SHP77 treated with DMSO at 0.1 percent for 48 hours (cell line): Measurements from ENCODE around the gene PDE6B.
"Not testable (repeated sequence)": the region's sequence is repeated elsewhere in the genome, so short reads cannot be mapped to it uniquely, and the experiment has no call there.

Experiments
- DNase-seq: peaks from one replicate; lab custom pipeline; 2025; lab: John Stamatoyannopoulos, UW

The PDE6B gene

DNA sequence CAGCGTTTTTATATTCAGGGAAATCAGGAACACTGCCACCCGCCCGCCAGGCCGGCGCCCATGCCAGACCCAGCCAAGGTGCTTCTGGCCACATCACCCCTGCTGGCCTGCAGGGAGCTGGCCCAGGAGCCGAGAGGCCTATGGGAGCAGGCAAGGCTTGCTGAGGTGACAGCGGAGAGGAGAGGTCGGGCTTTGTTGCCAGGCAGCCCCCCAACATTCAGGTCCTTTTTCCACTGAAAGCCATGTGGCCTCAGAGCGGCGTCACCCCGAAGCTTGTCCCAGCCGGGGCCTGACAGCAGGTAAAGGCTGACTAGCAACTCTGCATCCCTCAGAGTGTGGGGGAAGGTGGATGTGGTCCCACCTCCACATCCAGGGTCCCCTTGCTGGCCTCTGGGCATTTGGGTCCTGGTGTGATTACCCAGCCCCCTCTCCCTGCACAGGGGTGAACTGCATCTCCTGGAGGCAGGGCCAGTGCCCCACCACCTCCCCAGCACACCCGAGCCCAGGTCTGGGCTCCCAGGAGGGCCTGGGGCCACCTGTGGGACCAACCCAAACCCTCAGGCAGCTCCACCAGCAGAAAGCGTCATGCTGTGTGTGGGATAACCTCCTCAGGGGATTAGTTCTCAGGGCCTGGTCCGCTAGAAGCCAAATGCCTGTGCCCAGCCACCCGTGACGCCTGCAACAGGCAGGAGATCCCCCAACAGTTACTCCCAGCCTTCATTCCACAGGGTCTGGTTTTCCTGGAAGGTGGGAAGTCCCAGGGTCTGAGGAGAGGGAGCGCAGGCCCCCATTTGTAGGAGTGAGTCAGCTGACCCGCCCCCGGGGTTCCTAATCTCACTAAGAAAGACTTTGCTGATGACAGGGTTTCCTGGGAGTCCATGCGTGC, at the start of gene PDE6B:
Gene PDE6B, plus strand, starts transcription at position 869 of the 886 bp plus-strand sequence. CDS start 54 bp downstream, outside the sequence.
- no peak for DNase-seq

DNA sequence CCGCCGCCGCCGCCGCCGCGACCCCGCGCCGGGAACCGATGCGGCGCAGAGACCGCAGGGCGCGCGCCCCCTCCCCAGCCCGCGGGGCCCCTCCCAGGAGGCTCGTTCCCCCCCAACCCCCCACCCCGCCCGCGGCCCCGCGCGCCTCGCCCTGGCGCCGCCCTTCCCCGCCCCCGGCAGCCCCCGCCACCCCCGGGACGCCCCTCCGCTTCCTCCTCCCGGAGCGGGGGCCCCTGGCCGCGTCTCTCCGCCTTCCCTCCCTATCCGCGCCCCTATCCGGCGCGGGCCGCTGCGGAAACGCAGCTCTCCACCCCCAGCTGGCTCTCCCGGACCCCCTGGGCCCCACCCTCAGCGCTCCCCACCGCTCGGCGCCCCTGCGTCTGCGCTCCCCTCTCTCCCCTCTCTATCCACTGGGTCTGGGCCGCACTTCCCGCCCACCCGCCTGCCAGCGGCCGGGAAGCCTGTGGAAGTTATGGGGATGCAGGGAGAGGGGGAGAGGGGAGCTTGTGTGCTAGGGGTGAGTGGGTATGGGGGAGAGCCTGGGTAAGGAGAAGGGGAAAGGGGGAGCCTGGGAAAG, 49.0 kb upstream of the PDE6B start, which contains the start of gene TMEM271:
Gene TMEM271, minus strand, starts transcription at position 51 of the 577 bp plus-strand sequence. CDS start 233 bp downstream, outside the sequence.
- DNase-seq, result no peak

DNA sequence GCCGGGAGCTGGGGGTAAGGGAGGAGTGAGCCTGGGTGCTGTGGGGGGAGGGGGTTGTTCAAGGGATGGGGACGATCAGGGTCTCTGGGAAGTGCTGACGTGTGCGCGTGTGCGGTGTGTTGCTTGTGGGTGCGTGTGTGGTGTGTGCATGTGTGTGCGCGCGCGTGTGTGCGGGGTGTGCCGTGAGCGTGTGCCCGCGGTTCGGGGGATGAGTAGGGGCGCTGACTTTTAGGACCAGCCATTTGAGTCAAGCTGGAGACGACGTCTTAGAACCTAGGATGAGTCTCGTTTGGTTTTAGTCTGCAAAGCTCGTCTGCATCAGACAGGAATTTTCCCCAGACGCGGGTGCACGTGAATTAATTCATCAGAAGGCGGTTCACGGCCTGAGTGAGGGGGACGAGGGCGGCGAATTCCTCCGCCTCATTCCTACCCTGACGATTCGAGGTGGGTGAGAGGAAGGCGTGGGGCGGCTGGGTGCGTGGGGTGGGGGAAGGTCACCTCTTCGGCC, 48.3 kb upstream of the PDE6B start:
- no peak for DNase-seq

- no peak for DNase-seq
Observed at GRCh38 chr4:577499-578450, 47.6 kb upstream of the PDE6B start.

- no peak for DNase-seq
Observed at GRCh38 chr4:578451-579443, 46.6 kb upstream of the PDE6B start.

DNA sequence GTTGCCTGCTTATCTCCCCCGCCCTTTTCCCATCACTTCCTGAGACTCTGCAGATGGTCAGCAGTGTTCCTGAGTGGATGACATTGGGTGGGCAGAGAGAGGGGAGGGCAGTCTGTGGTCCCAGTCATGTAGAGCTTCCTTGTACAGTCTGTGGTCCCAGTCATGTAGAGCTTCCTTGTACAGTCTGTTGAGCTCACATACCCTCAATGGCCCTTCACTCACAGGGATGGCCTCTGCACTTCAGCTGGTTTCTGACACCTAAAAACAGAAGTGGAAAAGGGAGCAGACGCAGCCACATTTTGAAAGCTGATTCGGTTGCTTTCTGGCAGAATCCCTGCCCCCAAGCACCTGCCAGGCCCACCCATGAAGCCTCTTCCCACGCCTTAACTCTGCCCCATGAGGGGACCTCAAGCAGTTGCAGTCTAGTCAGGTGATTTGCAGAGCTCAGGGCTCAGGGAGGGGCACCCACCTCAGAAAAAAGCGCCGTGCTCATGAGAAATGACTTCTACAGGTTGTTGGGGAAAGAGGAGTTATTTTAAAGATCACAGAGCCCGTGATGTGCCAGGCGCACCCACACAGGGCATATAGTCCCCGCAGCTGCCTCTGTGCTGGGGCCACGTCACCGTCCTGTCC, 45.7 kb upstream of the PDE6B start:
- no peak for DNase-seq

- DNase-seq, result no peak
Observed at GRCh38 chr4:581181-581580, 44.2 kb upstream of the PDE6B start.

- DNase-seq, result no peak
Observed at GRCh38 chr4:581753-582361, 43.5 kb upstream of the PDE6B start.

- DNase-seq, result no peak
Observed at GRCh38 chr4:583820-584219, 41.6 kb upstream of the PDE6B start.

DNA sequence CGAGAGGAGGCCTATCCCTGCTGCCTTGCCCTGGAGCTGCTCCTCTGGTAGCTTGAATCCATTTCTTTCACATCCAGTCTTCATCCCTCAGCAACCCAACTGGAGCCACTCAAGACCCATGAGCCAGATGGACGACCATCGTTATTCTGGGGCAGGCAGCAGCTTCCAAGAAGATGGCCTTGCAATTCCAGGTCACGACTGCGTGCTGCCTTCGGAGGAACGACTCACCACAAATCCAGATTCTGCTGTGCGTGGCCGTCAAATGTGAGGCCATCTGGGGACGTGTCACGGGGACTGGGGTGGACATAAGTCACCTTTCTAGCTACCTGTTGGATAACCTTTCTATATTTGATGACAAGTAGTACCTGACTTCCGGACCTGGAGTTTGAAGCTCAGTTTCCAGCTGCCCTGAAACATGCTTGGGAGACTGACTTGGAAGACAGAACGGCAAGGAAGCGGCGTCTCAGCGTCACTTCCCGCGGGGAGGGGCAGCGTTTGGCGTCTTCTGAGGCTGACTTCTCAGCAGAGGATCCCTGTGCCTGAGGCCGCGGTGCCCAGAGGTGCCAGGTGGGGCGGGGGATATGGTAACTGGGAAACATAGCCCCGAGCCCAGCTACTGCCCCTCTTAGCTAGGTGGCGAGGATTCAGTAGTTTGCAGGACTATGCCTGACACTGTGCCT, 37.6 kb upstream of the PDE6B start:
- no peak for DNase-seq

GRCh38 chr4:588351-588849, 37.0 kb upstream of the PDE6B start:
- no peak for DNase-seq

- DNase-seq, result no peak
Observed at GRCh38 chr4:589219-589963, 36.0 kb upstream of the PDE6B start.

DNA sequence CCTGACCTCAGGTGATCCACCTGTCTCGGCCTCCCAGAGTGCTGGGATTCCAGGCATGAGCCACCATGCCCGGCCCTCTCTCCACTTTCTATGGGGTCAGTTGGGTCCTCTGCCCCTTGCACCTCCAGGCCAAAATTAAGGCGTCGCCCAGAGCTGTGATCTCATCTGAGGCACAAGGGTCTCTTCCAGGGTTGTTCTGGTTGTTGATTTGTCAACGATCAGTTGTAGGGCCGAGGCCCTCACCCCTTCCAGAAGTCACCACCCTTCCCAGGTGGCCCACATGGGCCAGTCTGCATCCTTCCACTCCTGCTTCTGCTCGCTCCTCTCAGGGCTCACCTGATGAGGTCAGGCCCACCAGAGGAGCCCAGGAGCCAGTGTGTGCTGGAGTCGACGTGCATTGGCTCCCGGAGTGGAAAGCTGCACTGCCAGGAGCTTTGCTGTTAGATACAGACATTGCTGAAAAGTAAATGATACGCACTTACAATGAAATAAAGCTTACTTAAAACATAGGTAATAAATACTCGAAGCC, 35.0 kb upstream of the PDE6B start:
- no peak for DNase-seq

DNA sequence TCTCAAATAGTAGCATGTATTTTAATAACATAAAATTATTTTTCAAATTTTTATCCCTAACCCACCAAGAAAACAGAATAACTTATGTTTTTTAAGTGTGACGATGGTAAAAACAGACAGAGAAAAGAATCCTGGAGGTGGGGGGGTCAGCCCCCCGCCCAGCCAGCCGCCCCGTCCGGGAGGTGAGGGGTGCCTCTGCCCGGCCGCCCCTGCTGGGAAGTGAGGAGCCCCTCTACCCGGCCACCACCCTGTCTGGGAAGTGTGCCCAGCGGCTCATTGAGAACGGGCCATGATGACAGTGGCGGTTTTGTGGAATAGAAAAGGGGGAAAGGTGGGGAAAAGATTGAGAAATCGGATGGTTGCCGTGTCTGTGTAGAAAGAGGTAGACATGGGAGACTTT, 33.2 kb upstream of the PDE6B start:
- DNase-seq, result not testable (repeated sequence)

DNA sequence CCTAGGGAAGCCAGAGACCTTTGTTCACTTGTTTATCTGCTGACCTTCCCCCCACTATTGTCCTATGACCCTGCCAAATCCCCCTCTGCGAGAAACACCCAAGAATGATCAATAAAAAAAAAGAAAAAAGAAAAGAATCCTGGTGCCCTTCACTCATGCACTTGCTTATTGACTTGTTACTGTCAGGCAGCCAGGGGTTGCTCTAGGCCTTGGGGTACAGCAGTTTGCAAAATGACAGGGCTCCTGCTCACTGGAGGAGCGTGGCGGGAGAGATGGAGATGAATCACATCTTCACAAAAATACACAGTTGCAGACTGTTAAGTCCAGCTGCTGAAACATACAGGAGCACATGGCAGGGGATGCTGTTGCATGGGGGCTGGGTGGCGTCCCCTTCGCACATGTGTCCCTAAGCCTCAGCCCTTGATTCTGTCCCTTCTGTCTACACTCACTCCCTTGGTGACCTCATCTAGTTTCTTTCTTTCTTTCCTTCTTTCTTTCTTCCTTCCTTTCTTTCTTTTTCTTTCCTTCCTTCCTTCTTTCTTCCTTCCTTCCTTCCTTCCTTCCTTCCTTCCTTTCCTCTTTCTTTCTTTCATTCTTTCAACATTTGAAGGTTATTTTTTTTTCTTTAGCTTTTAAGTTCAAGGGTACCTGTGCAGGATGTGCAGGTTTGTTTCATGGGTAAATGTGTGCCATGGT, 32.4 kb upstream of the PDE6B start:
- no peak for DNase-seq

GRCh38 chr4:598925-599324, 26.4 kb upstream of the PDE6B start:
- DNase-seq, result no peak

- no peak for DNase-seq
Observed at GRCh38 chr4:600166-600565, 25.2 kb upstream of the PDE6B start.
